Calu3 (cell line): Measurements from ENCODE around the gene METTL22. TPM values are rescaled to one million over a fixed set of nuclear protein-coding genes. Genes with fewer than 3 reads are reported as not detected.

ENCODE experiments used
- BruUV-seq: library from RNA; stranded (reverse); fragments of 400-500 nt; replicated peaks from 2 replicates; lab custom pipeline; 2021; lab: Mats Ljungman, UMichigan
- CTCF ChIA-PET: fragments of 300-600 bp; sonication (Branson Sonifier 250); formaldehyde crosslinking; loops from one replicate; lab custom pipeline; 2022; ENCODE audit warnings: antibody characterized with exemption; lab: Charles Lee
- DNase-seq: peaks from one replicate; pipeline ENCODE4 v3.0.0; 2022
- H3K27ac Mint-ChIP-seq: one replicate; pipeline ENCODE4 v1.8.0; 2022; ENCODE audit warnings: mixed read lengths; ENCODE audit not compliant: unreplicated experiment
- H3K27me3 Mint-ChIP-seq: one replicate; pipeline ENCODE4 v1.8.0; 2022; ENCODE audit warnings: mixed read lengths; ENCODE audit not compliant: unreplicated experiment
- H3K36me3 Mint-ChIP-seq: one replicate; pipeline ENCODE4 v1.8.0; 2022; ENCODE audit warnings: mild to moderate bottlenecking, moderate library complexity, mixed read lengths; ENCODE audit not compliant: insufficient read depth, unreplicated experiment
- H3K4me1 Mint-ChIP-seq: one replicate; pipeline ENCODE4 v1.8.0; 2022; ENCODE audit warnings: mild to moderate bottlenecking, low read depth, mixed read lengths; ENCODE audit not compliant: unreplicated experiment
- H3K4me3 Mint-ChIP-seq: one replicate; pipeline ENCODE4 v1.8.0; 2022; ENCODE audit warnings: mild to moderate bottlenecking, low read depth, moderate library complexity, mixed read lengths; ENCODE audit not compliant: unreplicated experiment
- H3K9me3 Mint-ChIP-seq: one replicate; pipeline ENCODE4 v1.8.0; 2022; ENCODE audit warnings: low read depth, mixed read lengths; ENCODE audit not compliant: unreplicated experiment
- intact Hi-C: fragments of 100-400 bp; cut with micrococcal nuclease; formaldehyde crosslinking; loops from one replicate; pipeline ENCODE4 v1.10.0; 2022; ENCODE audit not compliant: unreplicated experiment
- total RNA-seq: library from RNA; stranded (reverse); gene quantifications from 2 replicates; pipeline ENCODE4 v1.2.3, GENCODE V29; 2022
- TF ChIP-seq, protein P1 (sequence below): fragments of 200-600 bp; IDR thresholded peaks from one replicate; pipeline ENCODE4 v1.8.0; 2022; ENCODE audit warnings: antibody characterized with exemption; ENCODE audit not compliant: unreplicated experiment

Gene METTL22
- total RNA-seq, 1 experiment from 2014 or later: 71.7 TPM

DNA sequence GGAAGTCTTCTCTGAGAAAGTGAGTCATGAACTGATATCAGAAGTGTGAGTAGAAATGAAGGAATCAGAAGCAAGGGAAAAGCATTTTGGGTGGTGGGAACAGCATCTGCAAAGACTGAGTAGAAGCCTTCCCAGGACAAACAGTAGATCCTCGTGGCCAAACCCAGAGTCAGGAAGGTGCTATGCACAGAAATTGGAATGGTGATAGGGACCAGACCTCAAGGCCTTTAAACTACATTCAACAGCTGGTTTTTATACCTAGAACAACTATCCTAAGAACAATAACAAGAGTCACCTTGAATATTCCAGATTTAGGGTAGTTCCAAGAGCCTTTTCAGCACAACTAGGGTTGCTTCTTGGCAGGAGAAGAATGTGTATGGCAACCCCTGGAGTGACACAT is 68.2 kb downstream of the METTL22 start:
- H3K4me1 Mint-ChIP-seq: no peaks in the 10 kb centered on the region
- DNase-seq: no peak
- TF ChIP-seq, protein P1, sequence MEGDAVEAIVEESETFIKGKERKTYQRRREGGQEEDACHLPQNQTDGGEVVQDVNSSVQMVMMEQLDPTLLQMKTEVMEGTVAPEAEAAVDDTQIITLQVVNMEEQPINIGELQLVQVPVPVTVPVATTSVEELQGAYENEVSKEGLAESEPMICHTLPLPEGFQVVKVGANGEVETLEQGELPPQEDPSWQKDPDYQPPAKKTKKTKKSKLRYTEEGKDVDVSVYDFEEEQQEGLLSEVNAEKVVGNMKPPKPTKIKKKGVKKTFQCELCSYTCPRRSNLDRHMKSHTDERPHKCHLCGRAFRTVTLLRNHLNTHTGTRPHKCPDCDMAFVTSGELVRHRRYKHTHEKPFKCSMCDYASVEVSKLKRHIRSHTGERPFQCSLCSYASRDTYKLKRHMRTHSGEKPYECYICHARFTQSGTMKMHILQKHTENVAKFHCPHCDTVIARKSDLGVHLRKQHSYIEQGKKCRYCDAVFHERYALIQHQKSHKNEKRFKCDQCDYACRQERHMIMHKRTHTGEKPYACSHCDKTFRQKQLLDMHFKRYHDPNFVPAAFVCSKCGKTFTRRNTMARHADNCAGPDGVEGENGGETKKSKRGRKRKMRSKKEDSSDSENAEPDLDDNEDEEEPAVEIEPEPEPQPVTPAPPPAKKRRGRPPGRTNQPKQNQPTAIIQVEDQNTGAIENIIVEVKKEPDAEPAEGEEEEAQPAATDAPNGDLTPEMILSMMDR: no peak
- H3K4me3 Mint-ChIP-seq: no peak overlapping the region
- no peak overlapping the region for H3K27ac Mint-ChIP-seq
- intact Hi-C loops: no loop called here
- BruUV-seq: no TSS peak
- H3K36me3 Mint-ChIP-seq: no peaks in the 10 kb centered on the region
- H3K9me3 Mint-ChIP-seq: peaks cover 6% of the 10 kb centered on the region
- no peaks in the 10 kb centered on the region for H3K27me3 Mint-ChIP-seq
- CTCF ChIA-PET: no interaction called here

DNA sequence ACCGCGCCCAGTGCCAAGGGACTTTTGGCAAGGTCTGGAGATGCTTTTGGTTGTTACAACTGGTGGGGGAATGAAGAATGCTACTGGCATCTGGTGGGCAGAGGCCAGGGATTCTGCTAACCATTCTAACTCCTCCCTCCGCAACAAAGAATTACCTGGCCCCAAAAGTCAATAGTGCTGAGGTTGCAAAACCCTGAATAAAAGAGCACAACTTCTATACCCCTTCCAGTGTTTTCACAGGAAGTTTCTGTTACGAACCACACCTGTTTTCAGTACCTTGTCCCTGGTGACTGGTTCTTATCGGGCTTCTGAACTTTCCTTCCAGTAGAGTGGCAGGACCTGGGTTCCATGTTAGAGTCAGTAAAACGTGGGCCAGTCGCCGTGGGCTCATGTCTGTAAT is 70.2 kb downstream of the METTL22 start:
- H3K4me1 Mint-ChIP-seq: no peaks in the 10 kb centered on the region
- no peak for DNase-seq
- intact Hi-C loops: no loop called here
- CTCF ChIA-PET: no interaction called here
- BruUV-seq: no TSS peak
- TF ChIP-seq, protein P1: no peak
- H3K27me3 Mint-ChIP-seq: no peaks in the 10 kb centered on the region
- no peak overlapping the region for H3K27ac Mint-ChIP-seq
- no peaks in the 10 kb centered on the region for H3K36me3 Mint-ChIP-seq
- H3K9me3 Mint-ChIP-seq: peaks cover 6% of the 10 kb centered on the region
- H3K4me3 Mint-ChIP-seq: no peak overlapping the region

DNA sequence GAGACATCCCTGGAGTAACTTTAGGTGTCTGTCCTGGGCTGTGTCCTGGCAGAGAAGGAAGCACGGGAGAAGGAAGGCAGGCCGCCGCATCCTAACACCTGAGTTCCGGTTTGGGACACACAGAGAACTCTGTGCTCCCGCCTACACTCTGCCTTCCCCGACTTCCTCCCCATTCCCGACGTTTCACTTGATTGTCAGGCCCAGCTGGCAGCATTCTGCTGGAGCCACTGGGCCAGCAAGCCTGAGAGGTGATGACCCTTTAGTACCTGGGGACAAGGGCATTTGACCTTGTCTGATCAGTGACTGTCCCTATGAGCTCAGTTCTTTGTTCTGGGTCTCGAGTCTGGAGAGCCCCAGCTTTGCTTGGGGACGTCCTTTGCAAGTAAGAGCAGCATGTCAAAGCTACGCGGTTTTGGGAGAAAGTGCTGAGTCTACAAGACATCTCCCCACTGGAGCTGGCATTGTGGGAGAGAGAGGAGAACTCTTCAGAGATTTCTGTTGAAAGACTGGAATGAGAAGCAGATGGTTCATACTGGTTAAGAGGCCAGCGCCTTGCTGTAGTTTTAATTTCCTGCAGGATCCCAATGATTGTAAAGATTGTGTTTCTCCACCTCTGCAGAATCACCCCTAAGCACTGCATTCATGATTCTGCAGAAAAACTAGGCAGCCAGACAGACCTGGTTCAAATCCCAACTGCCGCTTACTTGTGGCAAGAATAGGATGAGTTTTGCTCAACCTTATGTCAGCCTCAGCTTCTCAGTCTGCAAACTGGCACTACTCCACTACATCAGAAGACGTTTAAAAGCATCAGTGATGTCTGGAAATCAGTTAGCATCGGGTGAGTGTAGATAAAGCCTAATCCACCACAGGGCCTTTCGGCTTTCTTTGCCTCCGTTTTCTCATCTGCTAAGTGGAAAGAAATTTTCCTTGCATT is 73.6 kb downstream of the METTL22 start:
- Mint-ChIP-seq H3K36me3 (no peaks in the 10 kb centered on the region), H3K27ac (no peak overlapping the region), H3K4me3 (no peak overlapping the region), H3K9me3 (no peaks in the 10 kb centered on the region), H3K4me1 (no peaks in the 10 kb centered on the region), H3K27me3 (no peaks in the 10 kb centered on the region)
- CTCF ChIA-PET: no interaction called here
- no TSS peak for BruUV-seq
- TF ChIP-seq, protein P1: no peak
- intact Hi-C loops: no loop called here
- DNase-seq: no peak

DNA sequence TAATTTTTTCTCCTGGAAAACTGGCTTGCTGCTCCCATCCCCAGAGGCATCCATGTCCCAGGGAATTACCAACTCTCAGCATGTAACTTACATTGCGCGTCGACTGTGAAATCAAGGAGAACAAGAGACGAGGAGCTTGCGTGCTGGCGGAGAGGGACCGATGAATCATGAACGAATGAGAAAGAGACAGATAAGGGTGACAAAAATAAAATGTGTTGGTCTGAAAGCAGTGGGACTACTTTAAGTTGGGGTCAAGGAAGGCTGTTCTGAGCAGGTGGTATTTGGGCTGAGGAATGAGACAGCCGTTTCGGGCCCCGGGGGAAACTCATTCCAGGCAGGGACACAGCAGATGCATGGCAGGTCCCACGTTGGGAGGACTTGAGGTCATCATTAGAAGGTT is 75.4 kb downstream of the METTL22 start:
- no peak overlapping the region for H3K27ac Mint-ChIP-seq
- BruUV-seq: no TSS peak
- H3K9me3 Mint-ChIP-seq: no peaks in the 10 kb centered on the region
- no peak for DNase-seq
- H3K27me3 Mint-ChIP-seq: no peaks in the 10 kb centered on the region
- TF ChIP-seq, protein P1: no peak
- intact Hi-C loops: no loop called here
- CTCF ChIA-PET: no interaction called here
- H3K4me1 Mint-ChIP-seq: no peaks in the 10 kb centered on the region
- H3K4me3 Mint-ChIP-seq: no peak overlapping the region
- H3K36me3 Mint-ChIP-seq: no peaks in the 10 kb centered on the region
